CD4-positive, alpha-beta T cell treated with Interleukin-17A for 1 hour (primary cell): ENCODE data around the gene CAPS.

Source experiments
- DNase-seq: peaks from one replicate; pipeline ENCODE4 v3.0.0-alpha.2; 2020

The CAPS gene

GRCh38 chr19:5914946-5915781, 1.1 kb downstream of the CAPS start:
- DNase-seq, result no peak

- no peak for DNase-seq
Observed at GRCh38 chr19:5915782-5916165, 1.7 kb downstream of the CAPS start.

GRCh38 chr19:5916181-5916708, 2.2 kb downstream of the CAPS start:
- DNase-seq, result no peak

GRCh38 chr19:5917431-5918107, 3.5 kb downstream of the CAPS start:
- no peak for DNase-seq

- no peak for DNase-seq
Observed at GRCh38 chr19:5918463-5919079, 4.5 kb downstream of the CAPS start.

- no peak for DNase-seq
Observed at GRCh38 chr19:5921516-5922160, 7.6 kb downstream of the CAPS start.

- DNase-seq, result no peak
Observed at GRCh38 chr19:5922161-5922545, 8.1 kb downstream of the CAPS start.

DNA sequence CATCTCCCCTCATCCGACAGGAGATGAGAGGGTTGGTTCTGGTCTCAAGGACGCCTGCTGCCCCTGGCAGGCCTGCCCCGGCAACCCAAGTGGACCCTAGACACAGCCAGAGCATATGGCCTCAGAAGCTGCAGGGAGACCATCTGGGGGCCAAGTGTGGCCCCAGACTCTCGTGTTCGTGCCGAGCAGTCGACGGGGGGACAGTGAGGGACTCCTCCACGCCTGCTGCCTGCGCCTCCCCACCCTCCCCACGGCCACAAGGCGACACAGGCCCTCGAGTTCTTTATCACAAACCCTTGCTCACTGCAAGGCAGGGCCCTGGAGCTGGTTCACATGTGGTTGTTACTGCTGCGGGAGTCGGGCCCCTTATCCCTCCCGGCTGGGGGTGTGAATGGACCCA, 9.3 kb downstream of the CAPS start:
- DNase-seq, result no peak

GRCh38 chr19:5925830-5926427, 11.9 kb downstream of the CAPS start:
- DNase-seq, result no peak

GRCh38 chr19:5926641-5927440, 12.8 kb downstream of the CAPS start:
- no peak for DNase-seq

DNA sequence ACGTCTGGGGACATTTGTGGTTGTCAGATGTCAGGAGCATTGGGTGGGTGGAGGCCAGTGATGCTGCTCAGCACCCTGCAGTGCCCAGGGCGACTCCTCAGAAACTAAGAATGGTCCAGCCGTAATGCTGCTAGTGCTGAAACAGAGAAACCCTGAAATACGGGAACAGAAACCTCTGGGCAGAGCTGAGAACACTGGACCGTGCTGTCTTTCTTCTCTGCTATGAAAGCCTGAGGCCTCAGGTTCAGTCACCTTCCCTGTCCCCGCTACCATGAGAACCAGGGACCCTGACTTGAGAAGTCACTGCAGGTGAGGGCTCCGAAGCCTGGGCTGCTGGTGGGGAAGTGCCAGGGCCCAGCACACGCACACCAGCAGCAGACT, 13.4 kb downstream of the CAPS start:
- DNase-seq, result no peak

DNA sequence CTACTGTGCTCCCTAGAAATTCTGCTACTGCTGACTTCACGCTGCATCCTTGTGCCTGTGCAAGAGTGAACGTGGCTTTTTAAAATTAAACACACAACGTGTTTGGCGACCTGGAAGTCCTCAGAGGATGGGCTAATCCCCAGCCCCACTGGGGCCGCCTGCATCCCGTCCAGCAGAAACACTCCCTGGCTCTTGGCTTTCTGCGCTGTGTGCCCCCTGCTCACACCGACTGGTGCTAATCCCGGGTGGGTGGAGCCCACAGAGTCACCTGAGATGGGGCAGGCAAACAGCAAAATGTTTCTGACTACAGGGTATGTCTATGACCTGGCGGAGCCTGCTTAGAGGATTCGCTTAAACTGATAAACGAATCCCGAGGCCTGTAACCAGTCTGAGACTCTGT, 15.1 kb downstream of the CAPS start:
- DNase-seq, result no peak

- DNase-seq, result no peak
Observed at GRCh38 chr19:5929625-5930024, 15.6 kb downstream of the CAPS start.

GRCh38 chr19:5931251-5931650, 17.2 kb downstream of the CAPS start:
- no peak for DNase-seq

DNA sequence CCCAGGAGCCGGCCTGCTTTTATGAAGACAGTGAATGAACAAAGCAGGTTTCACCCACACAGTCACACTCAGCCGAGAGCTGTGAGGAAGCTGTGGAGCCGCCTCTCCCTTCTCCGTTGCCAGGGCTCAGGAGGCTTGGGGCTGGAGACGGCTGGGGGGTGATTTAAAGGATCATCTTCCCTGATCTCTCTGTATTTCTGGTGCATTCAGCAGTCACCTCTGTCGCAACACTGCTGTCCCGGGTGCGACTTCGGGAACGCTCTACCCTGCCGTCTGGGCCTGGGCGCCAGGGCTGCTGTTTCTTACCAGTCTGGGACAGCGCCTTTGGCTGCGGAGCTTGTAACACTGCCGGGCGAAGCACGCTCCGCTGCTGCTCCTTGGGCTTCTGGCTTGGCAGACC, 18.1 kb downstream of the CAPS start:
- DNase-seq, result no peak

DNA sequence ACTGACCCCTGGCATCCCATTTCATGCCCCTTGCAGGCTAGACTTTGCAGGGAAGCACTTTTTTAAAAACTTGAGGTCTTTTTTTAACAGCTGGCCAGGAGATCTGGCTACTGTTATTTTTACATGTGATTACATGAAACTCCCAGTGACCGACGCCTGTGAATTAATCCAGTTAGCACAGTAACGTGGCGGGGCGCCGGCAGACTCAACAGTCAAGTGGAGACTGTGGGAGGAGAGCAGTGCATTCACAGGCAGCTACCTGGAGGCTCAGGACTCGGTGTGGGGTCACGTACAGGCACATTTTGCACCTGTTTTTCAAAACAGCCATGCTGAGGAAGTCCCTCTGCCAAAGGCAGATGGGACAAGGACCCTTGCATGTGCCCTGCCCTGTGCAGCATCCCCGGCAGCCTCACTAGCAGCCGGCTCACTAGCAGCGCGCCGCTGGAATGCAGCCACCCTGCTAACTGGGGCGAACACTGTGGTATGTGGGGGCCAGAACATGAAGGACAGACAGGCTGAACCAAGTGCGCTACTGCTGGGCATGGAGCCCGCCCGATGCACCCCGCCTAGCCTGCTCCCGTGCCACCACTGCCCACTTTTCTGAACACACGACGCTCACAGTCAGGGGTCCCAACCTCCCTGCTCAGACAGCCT, 18.7 kb downstream of the CAPS start:
- no peak for DNase-seq

DNA sequence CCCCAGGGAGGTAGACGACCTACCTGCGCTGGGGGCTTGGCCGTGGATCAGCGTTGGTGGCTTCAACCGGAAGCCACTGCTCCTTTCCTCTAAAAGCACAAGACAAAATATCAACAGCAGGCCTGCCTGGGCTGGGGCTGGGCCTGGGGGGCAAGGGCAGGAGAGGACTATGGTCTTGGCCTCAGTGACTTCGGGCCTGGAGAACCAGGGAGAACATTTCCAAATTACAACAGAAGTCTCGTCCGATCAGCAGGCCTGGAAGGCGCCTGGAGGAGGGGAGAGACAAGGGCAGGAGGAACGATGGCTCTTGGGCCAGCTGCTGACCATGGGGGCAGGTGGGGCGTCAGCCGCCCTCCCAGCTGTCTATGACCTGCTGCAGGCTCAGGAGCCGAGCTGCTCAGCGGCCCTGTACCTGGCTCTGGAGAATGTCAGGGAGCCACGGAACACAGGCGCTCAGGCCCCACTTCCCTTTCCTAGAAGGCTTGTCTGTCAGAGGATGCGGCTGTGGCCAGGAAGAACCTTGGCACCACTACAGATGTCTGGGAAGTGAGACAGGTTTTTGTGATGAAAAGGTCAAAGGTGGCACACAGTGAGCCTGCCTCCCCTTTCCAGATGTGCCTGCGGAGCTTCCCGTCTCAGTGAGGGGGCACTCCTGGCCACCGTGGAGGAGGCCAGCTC, 19.5 kb downstream of the CAPS start:
- no peak for DNase-seq

DNA sequence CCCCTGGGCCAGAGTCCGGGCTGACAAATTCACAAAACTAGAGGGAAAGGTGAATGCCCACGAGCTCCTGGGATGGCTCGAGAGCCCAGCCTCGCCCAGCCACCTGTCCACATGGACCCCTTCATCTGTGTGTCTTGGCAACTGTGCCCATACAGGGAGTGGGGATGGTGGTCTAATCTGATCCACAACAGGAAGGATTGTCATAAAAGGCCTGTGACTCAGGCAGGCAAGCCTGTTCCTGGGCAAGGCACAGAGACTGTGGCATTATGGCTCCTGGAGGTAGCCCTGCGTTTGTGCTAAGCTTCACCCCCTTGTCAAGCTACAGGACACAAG, 20.0 kb downstream of the CAPS start:
- DNase-seq, result no peak

DNA sequence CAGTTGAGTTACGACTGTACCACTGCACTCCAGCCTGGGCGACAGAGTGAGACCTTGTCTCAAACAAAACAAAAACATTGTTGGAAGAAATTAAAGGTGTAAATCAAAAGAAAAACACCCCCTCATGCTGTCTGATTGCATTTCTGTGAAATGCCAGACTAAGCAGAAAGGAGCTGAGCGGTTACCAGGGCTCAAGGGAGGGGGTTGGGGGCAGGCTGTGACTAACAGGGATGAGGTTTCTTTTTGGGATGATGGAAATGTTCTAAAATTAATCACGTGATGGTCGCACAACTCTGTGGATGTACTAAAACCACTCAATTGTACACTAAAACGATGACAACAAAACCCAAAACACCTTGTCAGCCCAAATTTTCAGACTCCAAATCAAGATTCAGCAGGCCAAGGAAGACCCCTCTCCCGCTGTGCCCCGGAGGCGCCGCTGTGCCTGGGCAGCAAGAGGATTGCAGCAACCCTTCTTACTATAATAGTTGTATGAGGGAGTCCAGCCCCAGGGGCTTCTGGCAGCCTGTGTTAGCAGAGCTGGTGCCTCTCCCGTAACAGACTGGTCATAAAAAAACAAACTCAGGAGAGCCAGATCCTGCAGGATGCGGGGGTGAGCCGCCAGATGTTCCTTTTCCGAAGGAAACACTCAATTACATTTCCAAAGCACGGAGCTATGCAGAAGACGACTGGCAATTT, 20.9 kb downstream of the CAPS start:
- DNase-seq, result no peak

DNA sequence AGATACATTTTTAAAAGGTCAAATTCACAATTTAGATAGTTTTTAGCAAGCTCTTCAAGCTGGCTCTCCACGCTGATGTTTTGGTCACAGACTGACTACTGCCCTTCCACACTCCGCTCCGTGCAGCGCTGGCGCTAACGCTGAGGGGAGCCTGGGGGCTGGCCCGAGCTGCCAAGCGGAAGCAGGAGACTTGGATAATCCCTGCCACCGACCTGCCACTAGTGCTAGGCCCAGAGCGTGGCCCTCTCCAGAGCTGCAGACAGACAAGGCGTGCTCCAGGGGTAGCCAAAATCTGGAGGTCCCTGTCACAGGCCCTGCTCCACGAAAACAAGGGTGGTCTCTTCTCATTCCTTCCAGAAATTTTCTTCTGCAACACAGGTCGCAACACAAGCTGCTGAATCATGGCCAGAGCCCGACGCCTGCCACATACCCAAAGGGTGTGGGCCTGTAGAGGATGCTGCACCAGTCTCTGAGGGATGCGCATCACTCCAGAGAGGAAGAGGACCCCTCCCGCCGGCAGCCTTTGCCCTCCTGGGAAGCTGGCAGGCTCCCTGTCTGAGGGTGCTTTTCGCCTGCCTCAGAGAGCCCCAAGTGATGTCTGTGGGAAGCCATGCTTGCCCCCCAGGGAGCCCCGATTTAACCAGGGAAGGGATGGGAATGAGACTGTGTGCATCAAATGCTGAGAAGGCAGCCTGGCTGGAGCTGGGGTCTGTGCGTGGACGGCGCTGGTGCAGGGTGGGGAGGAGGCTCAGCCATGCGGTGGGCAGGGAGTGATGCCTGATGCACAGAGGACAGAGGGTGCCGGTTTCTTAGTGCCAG, 21.6 kb downstream of the CAPS start:
- no peak for DNase-seq
